HG02678 (cell line): Measurements from ENCODE around the gene MYL12B.

Source experiments
- ATAC-seq: cut with Tn5 transposase; IDR thresholded peaks from one replicate; pipeline ENCODE4 v1.9.1; 2021; ENCODE audit warnings: mild to moderate bottlenecking, moderate library complexity; ENCODE audit not compliant: unreplicated experiment

Gene MYL12B

DNA sequence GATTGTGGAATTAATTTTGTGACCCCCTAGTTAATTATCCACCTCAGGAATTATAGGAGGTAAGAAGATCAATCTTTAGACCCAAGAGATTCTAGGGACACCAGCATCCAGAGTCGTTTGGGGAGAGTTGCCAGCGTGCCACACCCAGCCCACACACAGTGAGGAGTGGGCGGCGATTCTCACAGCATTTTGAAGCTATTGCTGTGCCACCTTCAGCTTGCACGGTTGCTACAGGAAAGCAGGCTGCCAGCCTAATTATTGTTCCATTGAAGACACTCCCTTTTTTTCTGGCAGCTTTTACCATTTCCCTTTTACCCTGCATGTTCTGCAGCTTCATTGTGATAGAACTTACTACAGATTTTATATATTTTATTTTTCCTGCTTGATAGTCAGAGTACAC, 27.5 kb upstream of the MYL12B start:
- no peak for ATAC-seq

DNA sequence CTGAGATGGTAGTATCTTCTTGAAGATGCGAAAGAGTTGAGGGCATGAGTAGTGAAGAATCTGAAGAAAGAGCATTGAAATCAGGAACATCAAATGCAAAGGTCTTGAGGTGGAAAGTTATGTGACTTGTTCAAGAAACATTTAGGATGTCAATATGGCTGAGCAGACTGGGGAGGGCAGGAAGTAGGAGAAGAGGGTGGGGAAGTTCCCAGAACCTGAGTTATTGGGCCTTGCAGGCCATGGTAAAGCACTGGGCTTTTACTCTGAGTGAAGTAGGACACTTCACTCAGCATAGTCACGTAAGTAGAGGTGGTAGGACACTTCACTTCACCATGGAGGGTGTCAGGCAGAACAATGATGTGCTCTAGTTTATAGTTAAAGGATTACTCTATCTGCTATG, 26.1 kb upstream of the MYL12B start:
- no peak for ATAC-seq

DNA sequence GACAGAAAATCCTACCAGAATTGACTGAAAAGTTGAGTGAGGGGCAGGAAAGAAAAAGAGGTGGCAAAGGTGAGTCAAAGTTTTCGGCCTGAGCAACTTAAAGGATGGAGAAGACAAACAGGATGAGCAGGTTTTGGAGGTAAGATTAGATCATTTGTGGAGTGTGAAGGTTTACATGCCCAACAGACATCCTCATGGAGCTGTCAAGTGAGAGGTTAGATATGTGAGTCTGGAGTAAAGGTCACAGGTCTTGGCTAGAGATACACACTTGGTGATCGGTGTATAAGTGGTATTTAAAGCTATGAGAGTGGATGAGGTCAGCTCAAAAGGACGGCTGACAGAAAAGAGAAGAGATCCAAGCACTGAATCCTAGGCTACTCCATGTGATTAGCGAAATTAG, 25.5 kb upstream of the MYL12B start:
- ATAC-seq = no peak

DNA sequence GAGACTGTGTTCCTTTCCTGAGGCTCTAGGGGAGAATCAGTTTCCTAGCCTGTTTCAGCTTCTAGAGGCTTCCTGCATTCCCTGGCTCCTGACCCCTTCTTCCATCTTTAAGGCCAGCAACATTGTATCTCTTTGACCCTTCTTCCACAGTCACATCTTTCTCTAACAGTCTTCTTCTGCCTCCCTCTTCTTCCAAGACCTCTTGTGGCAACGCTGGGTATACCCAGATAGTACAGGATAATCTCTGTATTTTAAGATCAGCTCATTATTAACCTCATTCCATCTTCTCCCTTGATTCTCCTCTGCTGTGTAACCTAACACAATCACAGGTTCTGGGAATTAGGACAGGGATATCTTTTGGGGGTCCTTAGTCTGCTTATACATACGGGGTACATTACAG, 23.2 kb upstream of the MYL12B start:
- no peak for ATAC-seq

DNA sequence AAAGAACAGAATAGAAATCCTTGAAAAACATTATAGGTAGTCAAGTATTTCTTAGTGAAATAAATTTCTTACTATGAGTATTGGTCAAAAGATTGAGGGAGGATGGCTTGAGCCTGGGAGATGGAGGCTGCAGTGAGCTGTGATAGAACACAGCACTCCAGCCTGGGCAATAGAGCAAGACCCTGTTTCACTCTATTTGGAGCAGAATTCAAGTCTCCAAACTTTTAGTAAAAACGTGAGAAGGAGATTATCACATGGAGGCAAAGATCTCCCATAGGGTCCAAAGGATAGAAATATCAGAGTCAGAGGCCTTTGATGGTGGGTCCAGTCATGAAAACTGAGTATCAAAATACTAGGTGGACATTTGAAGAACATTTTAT, 16.8 kb upstream of the MYL12B start:
- ATAC-seq = no peak

DNA sequence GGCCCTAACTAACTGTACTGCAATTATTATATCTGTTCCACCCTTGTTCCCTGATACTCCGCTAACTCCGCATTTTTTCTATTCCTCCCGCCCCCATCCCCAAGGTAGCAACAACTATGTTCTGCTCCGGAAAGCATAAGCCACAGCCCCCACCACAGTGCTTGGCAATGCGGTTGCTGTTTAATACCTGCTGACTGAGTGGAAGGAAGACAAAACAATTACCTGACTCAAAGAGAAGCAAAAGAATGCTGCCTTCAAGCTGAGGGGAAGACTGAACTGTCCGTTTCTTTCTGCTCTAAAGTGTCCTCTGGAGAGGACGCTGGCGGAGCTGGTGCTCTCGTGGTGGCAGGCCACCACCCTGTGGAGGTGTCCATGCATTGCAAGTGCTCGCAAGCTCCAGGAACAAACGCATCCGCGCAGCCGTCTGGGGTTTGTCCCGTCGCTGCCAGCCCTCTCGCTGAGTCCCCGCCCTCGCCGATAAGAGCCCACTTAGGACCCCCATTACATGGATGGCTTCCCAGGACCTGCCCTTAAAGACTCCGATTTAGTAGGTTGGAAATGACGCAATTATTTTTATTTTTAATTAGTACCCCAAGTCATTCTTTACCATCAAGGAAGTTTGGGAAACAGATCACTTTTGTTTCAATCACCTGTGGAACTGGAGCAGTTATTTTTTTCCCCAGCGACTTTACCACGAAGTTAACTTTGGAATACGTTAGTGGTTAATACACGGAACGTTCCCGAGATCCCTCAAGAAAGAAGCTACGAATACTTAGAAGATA, 15.9 kb upstream of the MYL12B start:
- peak; percentile 50 for ATAC-seq

DNA sequence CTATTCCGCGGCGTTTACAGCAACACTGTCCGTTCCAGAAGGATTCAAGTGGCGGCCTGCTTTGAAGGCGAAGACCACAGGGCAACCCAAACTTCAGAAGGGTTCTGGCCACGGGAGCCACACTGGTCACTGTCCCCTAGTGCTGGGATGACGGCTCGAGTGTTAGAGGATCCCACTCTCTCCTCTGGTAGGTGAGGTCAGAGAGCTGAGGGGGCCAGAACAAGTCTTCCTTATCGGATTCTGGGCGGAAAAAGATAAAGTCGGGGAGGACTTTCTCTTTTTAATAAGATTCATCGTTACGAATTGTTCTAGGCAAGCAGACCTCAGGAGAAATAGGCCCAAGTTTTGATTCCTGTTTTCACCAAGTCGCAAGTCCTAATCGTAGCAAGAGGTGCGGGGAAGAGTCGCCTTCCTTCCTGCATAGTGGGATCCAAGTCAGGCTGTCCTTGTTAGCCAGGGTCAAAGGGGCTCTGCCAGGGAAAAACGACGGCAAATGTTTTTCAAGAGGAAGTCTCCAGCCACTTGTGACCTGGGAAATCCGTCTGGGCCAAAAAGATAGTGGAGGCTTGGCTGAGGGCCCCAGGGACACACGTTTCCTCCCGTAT, 15.2 kb upstream of the MYL12B start:
- no peak for ATAC-seq

DNA sequence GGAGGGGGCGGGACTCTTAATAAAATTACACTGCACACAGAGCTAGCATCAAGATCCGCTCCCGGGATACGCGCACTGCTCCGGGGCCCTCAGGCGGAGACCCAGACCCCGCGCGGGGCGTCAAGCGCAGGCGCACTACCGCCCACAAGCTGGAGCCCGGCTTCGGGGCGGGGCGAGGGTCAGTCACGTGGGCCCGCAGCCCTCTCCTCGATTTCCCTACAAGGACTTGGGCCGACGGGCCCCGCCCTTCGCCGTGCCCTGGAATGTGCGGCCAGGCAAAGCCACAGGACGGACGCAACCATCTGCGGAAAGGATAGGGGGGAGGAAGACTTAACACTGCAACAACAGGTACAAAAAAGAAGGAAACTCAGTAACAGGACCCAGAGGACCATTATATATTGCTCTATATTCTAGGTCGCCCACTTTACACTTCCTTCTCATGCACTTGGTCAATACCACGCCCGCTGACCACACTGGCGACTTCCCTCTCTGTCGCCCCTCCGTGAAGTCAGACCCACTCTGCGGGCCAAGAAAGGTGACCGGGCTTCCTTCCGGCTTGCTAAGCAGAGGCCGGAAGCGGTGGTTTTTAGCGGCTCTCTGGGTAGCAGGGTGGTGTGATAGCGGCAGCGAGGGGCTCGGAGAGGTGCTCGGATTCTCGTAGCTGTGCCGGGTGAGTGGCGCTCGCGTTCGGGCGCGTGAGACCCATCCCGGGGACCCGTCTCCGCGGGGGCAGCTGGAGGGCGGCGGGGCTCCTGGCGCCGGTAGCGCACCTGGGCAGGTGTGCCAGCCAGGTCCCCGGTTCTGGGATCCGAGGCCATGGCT, 14.5 kb upstream of the MYL12B start, which contains the start of gene MYL12A:
Gene MYL12A, plus strand, starts transcription at position 562 of the 822 bp plus-strand sequence. CDS start 5,447 bp downstream, outside the sequence.
- ATAC-seq = peak; percentile 81

DNA sequence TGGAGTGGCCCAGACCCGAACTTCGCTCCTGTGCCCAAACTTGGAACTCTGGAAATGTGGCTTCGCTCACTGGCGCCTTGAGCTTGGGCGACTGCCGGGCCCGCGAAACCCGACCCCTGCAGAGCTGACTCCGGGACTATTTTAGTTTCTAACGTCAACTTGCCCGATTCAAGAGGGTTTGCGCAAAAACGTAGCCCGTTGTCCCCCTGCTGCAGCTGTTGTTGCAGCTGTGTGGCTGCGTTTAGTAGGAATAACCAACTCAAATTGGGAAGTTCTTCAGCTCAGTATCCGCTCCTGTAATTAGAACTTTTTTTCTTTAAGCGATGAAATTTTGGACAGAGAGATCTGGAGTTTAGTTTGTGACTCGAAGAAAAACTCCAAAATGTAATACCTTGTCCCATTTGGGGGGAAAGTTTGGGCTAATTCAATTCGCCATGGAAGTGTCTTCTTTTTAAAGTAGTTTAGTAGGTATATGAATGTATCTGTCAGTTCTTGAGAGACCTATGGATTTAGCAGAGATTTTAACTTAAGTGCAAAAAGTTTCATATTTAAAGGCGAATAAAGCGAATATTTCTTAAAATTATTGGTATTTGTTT, 13.8 kb upstream of the MYL12B start:
- ATAC-seq = peak; percentile 0

DNA sequence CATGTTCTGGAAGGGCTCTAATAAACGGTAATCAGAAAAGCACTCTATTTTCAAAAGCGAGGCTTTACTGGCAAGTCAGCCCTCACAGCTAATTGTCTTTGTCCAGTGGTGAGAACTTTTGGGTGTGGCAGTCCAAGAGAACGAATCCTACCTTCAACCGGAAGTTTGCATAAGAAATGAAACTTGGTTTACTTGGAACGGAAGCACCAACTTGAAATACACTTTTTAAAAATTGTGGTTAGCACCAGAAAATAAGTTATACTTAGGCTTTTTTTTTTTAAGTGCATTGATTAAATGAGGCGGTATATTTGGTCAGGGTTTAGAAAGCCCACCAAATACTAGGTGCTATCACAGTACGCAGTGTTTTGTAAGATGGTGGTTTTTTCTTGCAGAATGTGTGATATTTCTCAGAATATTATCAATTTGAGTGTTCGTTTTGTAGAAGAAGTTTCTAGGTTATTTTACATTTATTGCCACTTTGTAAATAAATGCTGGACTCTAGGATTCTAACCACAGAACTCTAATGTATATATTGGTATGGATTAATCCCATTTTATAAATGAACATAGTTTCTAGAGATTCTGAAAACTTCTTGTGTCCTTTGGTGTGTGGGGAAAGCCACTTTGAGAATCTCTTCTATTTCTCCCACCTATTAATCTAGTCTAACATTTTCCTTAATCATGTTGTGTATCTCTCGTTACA, 13.1 kb upstream of the MYL12B start:
- no peak for ATAC-seq

DNA sequence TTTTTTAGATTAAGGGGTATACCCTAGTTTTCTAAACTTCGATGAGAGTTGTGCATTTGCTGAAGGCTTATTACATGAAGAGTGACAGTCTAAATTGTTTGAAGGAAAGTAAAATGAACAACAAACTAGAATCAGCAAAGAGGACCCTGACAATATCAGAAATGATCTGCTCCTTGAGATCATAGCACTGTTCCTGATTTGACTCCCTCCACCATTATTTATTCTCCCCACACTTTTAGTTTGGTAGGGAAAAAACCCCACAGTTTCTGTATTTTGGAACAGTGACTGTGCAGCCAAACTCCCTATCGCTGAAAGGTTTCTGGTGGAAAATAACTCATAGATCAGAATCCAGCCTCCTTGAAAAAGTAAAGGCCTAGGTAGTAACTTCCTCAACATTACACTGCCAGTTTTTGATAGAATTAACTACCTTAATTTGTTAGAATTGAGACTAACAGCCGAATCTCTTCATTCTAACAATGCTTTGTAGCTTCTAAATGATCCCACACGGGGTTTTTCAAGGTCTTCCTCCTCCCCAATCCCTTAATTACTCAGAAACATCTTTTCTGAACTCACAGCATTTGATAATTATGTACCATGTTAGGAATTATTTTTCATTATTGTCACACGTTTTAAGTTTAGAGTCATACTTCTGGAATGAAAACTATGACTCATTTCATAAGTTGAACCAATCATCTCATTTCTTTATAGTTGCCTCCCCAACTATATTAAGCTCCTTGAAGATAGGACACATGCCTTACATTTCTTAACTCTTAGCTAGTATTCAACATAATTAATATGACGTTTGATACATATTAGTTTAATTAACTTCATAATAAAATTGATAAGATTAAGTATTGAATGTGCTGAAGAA, 11.5 kb upstream of the MYL12B start:
- no peak for ATAC-seq

DNA sequence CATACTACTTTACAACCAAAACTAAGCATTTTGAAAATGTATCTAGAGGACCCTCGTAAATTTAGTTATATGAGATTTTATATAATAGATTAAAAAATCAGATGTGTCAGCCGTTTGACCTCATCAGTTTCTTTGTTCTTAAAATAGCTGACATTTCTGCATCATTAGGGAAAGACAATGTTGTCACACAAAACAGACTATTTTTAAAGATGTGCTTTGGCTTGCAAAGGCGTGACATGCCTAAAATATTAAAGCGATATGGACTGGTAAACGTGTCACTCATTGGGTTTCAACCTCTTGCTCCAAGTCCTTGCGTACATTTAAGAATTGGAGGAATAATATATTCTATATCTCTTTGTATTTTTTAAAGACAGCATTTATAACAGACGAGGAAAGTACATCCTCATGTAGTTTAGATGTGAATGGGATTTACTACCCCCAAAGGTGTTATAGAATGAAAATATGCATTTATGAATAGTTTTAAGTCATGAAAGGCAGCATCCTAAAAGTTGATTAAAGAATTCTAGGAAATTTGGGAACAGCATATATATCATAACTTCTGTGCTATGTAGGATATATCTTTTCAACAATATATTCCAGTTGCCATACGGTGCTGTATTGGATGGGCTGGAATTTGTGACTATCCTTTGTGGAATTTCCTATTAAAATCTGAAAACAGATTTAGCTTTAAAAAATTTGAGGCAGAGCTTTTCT, 10.5 kb upstream of the MYL12B start:
- ATAC-seq = no peak

DNA sequence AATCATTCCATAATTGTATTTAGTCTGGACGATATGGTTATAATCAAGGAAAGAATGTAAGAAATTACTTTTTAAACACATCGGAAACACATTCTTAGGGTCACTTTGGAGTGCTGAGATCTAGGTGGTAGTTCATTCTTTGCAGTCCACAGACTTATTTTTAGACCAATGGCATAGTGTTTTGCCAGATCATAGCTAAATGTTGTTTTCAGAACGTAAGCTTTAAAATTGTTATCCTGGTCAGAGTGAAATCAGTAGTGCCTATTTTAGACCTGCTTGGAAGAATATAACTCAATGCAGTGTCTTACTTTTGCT, 10.0 kb upstream of the MYL12B start:
- no peak for ATAC-seq

DNA sequence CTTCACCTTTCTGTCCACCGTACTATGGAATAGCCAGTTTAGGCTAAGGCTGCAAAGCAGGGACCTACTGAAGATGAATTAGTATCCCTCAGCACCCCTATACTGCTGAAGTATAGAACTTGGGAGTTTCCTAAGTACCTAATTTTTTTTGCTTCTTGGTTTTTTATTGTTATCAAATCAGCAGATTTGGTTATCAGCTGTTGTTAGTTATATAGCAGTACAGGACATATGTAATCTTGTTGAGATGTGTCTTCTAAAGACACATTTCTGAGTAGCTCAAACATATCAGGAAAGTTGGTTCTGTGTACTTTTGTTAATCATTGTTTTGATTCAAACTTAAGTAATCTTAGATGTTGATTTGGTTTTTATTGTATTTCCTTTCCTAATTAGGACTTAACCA, 9.1 kb upstream of the MYL12B start:
- no peak for ATAC-seq

DNA sequence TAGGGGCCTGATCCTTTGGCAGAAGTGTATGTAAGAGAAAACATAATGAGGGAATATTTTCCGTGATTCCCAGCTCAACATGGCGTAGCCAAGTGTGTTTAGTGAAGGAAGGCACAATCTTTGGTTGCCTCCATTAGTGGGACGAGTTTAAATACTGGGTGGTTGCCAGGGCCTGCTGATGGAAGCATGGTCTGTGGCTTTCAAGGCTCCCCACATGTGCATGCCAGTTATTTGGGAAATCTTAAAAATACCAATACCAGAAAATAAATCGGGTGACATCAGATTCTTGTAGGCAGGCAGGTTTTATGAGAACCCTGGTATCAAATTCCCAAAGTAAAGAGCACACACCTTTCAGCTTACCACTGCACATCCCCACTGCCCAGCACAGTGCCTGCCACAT, 7.2 kb upstream of the MYL12B start:
- no peak for ATAC-seq

DNA sequence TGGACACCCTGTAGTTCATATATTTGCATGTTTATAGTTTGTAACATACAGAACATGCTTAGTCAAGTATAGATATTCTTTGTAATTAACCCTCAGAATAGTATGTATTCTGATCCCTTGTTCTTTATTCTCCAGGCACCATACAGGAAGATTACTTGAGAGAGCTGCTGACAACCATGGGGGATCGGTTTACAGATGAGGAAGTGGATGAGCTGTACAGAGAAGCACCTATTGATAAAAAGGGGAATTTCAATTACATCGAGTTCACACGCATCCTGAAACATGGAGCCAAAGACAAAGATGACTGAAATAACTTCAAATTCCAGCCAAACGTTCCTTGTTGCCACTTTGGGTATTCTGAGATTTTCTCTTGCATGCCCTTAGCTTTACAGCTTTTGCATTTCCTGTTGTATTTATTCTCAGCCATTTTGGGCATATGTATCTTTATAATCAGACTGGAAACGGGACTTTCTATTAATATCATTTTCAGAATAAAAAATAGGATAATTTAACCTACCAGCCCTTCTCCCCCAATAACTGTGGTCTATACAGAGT, 6.2 kb upstream of the MYL12B start:
- no peak for ATAC-seq

DNA sequence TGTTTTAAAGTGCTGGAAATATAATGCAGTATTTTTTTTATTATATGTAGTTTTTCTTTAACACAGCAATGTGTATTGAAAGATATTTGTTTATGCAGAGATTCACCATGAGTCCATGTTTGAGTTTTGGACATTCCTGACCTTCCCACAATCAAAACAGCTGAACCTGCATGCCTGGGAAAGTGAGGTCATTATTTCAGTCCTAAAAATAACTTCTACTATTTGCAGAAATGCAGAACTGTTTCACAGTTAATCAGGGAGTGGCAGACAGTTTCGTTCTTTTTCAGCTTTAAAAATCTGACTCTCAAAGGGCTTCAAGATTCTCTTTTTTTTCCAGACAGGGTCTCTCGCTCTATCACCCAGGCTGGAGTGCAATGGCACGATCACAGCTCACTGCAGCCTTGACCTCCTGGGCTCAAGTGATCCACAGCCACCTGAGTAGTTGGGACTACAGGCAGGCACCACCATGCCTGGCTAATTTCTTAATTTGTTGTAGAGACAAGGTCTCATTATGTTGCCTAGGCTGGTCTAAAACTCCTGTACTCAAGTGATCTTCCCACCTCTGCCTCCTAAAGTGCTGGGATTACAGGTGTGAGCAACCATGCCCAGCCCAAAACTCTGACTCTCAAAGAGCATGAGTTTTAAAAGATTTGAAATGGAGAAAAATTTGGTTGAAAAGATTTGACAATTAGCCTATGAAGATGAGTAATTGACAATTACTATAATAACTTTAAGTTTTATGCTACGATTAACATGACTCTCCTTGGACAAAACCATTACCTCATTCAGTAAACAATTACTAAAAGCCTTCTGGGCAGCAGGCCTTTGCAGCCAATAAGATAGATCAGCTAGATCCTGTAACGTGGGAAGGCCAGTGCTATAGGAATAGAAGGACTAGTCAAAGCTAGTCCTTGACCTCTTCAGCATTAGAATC, 5.0 kb upstream of the MYL12B start:
- ATAC-seq = no peak

DNA sequence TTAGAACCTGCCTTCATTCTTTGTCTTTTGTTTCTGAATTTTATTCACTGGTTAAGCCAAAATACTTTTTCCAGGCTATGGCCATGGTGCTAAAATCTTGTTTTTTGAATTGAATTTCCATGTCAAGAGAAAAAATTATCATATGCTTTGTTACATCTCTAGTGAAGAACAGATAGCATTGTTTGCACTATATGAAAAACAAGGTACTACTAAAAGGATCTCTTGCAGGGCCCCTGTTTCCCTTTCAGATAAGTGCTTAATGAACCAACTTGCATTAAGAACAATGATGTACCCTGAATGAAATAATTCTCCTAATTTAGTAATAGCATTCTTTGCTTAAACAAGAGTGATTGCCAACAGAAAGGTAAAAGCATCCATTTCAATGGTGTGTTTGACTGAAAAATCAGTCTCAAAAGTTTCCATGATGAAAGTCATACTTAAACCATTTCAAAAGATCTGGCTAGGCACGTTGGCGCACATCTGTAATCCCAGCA, 4.3 kb upstream of the MYL12B start:
- ATAC-seq = no peak
